Kidney (tissue), 14 donors: ENCODE measurements around the gene SERPINA12. TPM values are rescaled to one million over a fixed set of nuclear protein-coding genes. Genes with fewer than 3 reads are reported as not detected.

Source experiments
- DNase-seq, 5 donors: peaks; one replicate each; pipeline ENCODE4 v3.0.0-alpha.2; 2013 to 2020
- FAIRE-seq: peaks from 2 replicates; lab custom pipeline; 2012; peaks lifted over from hg19 to GRCh38; lab: Jason Lieb, UNC
- H3K27ac ChIP-seq, 2 donors: one replicate each; pipeline ENCODE4 v1.7.0; 2013; ENCODE audit warnings: low read depth in 2 of 2, low read length in 2 of 2, inconsistent platforms in 1 of 2
- H3K27me3 ChIP-seq: one replicate; pipeline ENCODE4 v1.7.1; 2013; ENCODE audit warnings: low read length, inconsistent platforms; ENCODE audit not compliant: control insufficient read depth, insufficient read depth
- H3K36me3 ChIP-seq, 3 donors: one replicate each; pipeline versions ENCODE4 v1.7.0 to v1.7.1; 2013; ENCODE audit warnings: low read length in 3 of 3, control low read depth in 1 of 3, inconsistent platforms in 1 of 3; ENCODE audit not compliant: insufficient read depth in 3 of 3, control insufficient read depth in 2 of 3
- H3K4me1 ChIP-seq, 3 donors: one replicate each; pipeline versions ENCODE4 v1.7.0 to v1.7.1; 2013; ENCODE audit warnings: low read length in 3 of 3, inconsistent platforms in 1 of 3, low read depth in 1 of 3; ENCODE audit not compliant: control insufficient read depth in 2 of 3, insufficient read depth in 2 of 3
- H3K4me3 ChIP-seq, 3 donors: one replicate each; pipeline versions ENCODE4 v1.7.0 to v1.8.1; 2013; ENCODE audit warnings: low read length in 3 of 3, control low read depth in 1 of 3, inconsistent platforms in 1 of 3
- H3K9ac ChIP-seq, 3 donors: one replicate each; pipeline versions ENCODE4 v1.7.0 to v1.7.1; 2013; ENCODE audit warnings: low read length in 3 of 3, control low read depth in 1 of 3, inconsistent platforms in 1 of 3
- H3K9me3 ChIP-seq, 3 donors: one replicate each; pipeline versions ENCODE4 v1.7.0 to v1.7.1; 2013; ENCODE audit warnings: low read length in 3 of 3, control low read depth in 1 of 3, inconsistent platforms in 1 of 3; ENCODE audit not compliant: control insufficient read depth in 2 of 3, insufficient read depth in 1 of 3
- intact Hi-C: fragments of 100-400 bp; cut with DNase I; formaldehyde crosslinking; loops from one replicate; pipeline ENCODE4 v1.11.1; 2022
- polyA plus RNA-seq: library from polyadenylated mRNA; stranded (reverse); fragments of 350-450 nt; fragmentation: Illumina TruSeq; extraction: RNeasy Lipid Tissue Mini Kit (QIAGEN cat#74804); gene quantifications from one replicate; pipeline ENCODE4 v1.2.3, GENCODE V29; 2014; ENCODE audit warnings: low read depth, low replicate concordance; ENCODE audit not compliant: insufficient read depth
- total RNA-seq: library from RNA; stranded (reverse); fragmentation: NEBNext Ultra II Directional; extraction: Animal tissue kit (Norgen Biotek cat#: 25700); gene quantifications from one replicate; pipeline ENCODE4 v1.2.1, GENCODE V29; 2021
- TF ChIP-seq, protein P1 (sequence below): IDR thresholded peaks from 3 replicates; pipeline ENCODE4 v1.5.1; 2012; ENCODE audit warnings: mild to moderate bottlenecking, moderate library complexity, borderline replicate concordance; ENCODE audit not compliant: insufficient read depth; ENCODE audit errors: extremely low read depth
- donor health status: control.
- donor health status: control.
- donor health status: control.
- donor health status: control.
- donor health status: control.
- donor health status: DM: yes; HTN: yes; CAD: no.
- donor health status: Normal renal cell carcinoma (clear cell type).

The SERPINA12 gene
- total and polyA plus RNA-seq, 2 donors from 2014 or later: not detected

DNA sequence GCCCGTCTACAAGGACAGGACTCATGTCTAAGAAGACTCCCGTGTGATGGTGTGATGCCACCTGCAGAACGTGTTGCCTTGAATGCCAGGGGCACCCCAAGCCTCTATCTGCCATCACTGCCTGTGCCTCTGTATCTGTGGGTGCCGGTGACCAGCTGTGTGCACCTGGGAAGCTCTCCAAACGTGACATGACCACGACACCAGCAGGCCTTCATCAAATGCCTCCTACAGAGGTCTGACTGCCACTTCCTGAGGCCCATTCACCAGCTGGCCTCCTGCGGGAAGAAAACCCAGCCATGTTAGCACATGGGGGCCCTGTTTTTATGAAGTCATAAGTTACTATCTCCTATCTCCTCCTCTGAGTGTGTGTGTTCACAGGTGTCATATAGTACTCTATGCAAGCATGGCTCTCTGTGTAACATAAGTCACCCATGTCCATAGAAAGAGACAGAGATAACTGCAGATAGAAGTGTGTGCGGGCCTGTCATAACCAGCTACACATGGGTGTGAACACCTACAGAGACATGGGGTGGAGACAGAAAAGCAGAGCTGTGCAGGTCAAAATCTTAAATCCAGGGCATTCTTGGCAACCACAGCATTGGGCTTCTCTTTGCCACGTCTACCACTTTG lies 33.7 kb upstream of the SERPINA12 start:
- no peak overlapping the region for H3K9ac ChIP-seq
- no peaks in the 10 kb centered on the region for H3K36me3 ChIP-seq
- peaks cover 0 to 4% (median 0%) of the 10 kb centered on the region in 3 donors for H3K9me3 ChIP-seq
- DNase-seq (peak in 2 of 5 donors; percentile 12 to 21), FAIRE-seq (no peak)
- intact Hi-C loops: no loop called here
- no peaks in the 10 kb centered on the region for H3K4me1 ChIP-seq
- no peak overlapping the region for H3K27ac ChIP-seq
- no peaks in the 10 kb centered on the region for H3K27me3 ChIP-seq
- TF ChIP-seq, protein P1, sequence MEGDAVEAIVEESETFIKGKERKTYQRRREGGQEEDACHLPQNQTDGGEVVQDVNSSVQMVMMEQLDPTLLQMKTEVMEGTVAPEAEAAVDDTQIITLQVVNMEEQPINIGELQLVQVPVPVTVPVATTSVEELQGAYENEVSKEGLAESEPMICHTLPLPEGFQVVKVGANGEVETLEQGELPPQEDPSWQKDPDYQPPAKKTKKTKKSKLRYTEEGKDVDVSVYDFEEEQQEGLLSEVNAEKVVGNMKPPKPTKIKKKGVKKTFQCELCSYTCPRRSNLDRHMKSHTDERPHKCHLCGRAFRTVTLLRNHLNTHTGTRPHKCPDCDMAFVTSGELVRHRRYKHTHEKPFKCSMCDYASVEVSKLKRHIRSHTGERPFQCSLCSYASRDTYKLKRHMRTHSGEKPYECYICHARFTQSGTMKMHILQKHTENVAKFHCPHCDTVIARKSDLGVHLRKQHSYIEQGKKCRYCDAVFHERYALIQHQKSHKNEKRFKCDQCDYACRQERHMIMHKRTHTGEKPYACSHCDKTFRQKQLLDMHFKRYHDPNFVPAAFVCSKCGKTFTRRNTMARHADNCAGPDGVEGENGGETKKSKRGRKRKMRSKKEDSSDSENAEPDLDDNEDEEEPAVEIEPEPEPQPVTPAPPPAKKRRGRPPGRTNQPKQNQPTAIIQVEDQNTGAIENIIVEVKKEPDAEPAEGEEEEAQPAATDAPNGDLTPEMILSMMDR: no peak
- no peak overlapping the region for H3K4me3 ChIP-seq

DNA sequence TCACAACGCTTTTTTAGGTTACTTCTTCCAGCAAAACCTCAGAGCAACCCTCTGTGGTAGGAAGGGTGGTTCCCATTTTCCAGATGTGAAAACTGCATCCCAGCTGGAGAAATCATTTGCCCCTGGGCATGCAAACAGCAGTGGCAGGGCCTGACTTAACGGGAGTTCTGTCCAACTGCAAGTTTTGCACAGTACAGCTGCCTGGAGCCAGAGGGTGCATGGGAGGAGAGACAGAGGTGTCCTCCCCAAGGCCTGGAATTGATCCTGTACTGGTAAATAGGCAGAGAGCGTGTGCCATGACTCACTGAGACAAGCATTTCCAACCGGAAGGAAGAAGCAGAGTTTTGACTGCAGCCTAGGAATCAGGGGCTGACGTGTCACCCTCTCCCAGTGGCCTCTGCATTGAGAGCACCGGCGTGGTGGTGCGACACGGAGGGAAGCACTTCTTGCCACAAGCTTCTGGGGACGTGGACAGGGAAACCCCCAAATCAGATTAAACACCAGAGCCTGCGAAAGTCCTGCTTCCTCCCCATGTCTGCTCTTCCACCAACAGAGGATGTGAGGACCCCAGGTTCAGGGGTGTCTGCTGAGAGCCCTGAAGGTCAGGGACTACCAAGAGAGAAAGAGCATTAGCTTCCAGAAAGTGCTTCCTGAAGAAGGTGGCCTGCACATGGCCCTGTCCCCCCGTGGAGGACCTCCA lies 33.0 kb upstream of the SERPINA12 start:
- Histone ChIP-seq H3K27ac (no peak overlapping the region), H3K9ac (no peak overlapping the region), H3K27me3 (no peaks in the 10 kb centered on the region), H3K9me3 (peaks cover 0 to 4% (median 0%) of the 10 kb centered on the region in 3 donors), H3K36me3 (no peaks in the 10 kb centered on the region), H3K4me3 (no peak overlapping the region), H3K4me1 (no peaks in the 10 kb centered on the region)
- intact Hi-C loops: no loop called here
- TF ChIP-seq, protein P1: no peak
- DNase-seq (no peak), FAIRE-seq (no peak)

DNA sequence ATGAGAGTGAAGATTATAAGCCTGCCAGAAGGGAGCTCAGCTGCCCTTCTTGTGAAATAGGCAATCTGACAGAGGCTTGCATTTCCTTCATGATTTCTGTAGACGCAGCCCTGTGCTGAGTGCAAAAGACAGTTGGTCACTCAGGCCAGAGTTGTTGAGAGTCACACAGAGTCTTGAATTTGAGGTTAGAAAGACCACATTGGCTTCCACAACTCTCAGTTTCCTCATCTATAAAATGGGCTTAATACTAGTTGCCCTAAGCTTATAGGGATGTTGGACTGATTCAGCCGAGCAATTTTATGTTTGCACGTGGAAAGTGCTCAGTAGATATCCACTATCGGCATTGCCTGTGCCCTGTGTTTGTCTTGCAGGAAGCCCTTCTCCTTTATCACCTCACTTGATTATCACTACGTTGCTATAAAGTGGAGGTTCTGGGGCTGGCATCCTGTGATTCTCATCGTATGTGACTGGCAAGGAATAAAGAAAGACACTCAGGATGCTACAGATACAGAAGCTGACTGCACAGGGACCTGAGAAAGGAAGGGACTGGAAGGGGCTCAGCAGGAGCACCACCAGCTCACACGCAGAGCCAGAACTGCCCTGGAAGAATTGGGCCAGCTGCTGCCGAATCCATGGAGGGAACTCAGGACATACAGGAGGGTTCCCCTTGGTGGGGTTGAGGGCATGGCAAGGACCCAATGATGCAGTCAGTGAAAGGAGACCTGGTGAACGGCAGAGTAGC lies 32.1 kb upstream of the SERPINA12 start:
- intact Hi-C loops: no loop called here
- TF ChIP-seq, protein P1: no peak
- H3K4me3 ChIP-seq: no peak overlapping the region
- no peaks in the 10 kb centered on the region for H3K27me3 ChIP-seq
- peaks cover 0 to under 1% (median 0%) of the 10 kb centered on the region in 3 donors for H3K9me3 ChIP-seq
- H3K9ac ChIP-seq: no peak overlapping the region
- DNase-seq (no peak), FAIRE-seq (no peak)
- H3K4me1 ChIP-seq: no peaks in the 10 kb centered on the region
- H3K27ac ChIP-seq: no peak overlapping the region
- no peaks in the 10 kb centered on the region for H3K36me3 ChIP-seq
